Dedifferentiated amniotic fluid mesenchymal stem cell (primary cell): Measurements from ENCODE around the gene AK1.

Source experiments
- DNase-seq: peaks from one replicate; pipeline ENCODE4 v3.0.0-alpha.2; 2016; ENCODE audit errors: extremely low spot score

The AK1 gene, protein sequence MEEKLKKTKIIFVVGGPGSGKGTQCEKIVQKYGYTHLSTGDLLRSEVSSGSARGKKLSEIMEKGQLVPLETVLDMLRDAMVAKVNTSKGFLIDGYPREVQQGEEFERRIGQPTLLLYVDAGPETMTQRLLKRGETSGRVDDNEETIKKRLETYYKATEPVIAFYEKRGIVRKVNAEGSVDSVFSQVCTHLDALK

DNA sequence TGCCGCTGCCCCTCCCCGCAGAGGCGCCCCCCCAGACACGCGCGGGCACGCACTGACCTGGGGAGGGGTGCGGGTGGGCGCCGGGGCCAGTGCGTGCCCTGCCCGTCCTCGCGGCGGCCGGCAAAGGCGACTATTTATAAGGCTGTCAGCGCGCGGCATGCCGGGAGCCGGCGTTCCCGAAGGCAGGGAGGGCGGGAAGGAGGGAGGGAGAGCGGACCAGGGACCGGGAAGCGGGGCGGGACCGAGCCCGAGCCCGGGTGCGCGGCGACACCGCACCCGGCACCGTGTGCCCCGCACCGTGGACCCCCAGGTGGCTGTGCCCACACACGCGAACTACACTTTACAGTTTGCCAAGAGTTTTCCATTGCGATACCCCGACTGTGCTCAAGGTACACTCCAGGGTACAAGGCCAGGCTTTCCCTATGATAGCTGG, at the start of gene AK1:
AK1 (minus strand) TSS at position 110 of the 433 bp plus-strand sequence. CDS start 3,058 bp downstream, outside the sequence.
- peak; percentile 39 for DNase-seq

DNA sequence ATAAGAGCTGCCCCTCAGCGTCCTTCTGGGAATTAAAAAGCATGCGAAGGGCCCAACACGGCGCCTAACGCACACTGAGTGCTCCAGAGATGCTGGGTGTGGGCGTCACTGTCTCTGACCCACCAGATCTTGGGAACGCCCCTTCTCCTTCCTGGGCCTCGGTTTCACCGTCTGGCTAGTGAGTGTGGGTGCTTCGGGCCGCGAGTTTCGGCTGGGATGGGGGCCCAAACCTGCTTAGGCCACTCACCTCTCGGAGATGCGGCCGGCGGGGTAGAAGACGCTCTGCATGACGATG, 49.4 kb upstream of the AK1 start:
- DNase-seq = no peak

DNA sequence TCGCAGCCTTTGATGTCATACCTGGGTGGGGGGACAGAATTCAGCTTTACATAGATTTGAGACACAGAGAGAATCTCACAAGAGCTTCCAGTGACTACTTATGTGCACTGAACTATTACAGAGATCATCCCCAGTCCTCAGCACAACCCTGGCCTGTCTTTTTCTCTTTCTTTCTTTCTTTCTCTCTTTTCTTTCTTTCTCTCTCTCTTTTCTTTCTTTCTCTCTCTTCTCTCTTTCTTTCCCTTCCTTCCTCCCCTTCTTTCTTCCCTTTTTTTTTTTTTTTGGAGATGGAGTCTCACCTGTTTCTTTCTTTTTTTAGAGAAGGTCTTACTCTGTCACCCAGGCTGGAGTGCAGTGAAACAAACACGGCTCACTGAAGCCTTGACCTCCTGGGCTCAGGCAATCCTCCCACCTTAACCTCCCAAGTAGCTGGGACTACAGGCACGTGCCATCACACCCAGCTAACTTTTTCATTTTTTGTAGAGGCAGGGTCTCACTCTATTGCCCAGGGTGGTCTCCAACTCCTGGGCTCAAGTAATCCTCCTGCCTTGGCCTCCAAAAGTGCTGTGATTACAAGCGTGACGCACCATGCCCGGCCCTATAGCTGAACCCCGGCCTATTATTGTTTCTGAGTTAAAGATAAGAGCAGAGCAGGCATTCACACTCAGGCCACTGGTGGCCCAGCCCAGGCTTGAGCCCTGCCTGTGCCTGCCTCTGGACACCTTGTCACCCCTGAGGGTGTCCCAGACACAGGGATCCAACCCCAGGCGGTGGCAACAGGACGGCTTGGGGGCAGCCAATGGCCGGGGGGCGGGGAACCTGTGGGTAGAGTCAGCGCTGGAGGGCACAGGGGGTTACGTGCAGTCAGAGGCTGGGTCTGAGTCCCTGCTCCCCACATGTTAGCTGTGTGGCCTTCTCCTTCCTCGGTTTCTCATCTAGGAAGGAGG, 48.8 kb upstream of the AK1 start:
- no peak for DNase-seq

- no peak for DNase-seq
Observed at GRCh38 chr9:127924736-127925444, 47.4 kb upstream of the AK1 start.

- DNase-seq = peak; percentile 80
Observed at GRCh38 chr9:127923771-127924170, 46.3 kb upstream of the AK1 start.

DNA sequence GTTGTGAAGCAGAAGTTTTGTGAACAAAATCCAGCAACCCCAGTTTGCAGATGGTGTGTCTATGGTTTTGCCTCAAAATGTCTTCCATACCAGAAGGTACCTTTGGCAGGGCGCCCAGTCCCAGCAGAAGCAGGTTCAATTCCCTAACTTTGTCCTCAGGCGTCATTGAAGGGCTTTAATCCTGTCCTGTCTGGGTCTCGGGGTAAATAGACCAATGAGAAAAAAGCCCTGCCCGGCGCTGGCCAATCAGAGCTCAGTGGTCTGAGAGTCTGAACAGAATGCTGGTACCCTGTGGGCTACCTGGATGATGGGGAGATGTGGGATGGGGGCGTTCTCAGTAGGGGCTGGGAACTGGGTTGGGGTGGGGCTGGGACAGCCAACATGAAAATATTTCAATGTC, 45.6 kb upstream of the AK1 start:
- no peak for DNase-seq

DNA sequence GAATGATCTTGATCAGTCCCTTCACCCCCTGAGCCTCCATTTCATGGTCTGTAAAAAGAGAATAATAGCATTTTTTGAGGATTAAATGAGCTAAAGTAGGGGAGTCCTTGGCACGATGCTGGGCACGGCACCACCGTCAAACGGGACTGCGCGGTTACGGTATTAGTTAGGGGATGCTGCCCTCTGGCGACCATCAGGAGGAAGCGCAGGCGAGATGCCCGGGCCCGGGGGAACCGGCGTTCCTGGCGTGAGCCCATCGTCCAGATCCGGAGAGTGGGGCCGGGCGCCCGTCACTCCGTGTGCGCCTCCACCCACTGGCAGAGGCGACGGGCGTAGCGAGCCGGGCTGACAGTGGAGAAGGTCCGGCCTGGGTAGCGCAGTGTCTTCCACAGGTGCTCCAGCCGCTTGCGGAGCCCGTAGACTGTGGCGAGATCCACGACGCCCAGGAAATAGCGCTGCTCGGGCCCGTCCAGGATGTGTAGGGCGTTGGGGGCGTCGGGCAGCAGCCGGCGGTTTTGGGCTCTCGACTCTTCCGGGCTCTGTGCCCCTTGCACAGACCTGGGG, 44.2 kb upstream of the AK1 start:
- no peak for DNase-seq

DNA sequence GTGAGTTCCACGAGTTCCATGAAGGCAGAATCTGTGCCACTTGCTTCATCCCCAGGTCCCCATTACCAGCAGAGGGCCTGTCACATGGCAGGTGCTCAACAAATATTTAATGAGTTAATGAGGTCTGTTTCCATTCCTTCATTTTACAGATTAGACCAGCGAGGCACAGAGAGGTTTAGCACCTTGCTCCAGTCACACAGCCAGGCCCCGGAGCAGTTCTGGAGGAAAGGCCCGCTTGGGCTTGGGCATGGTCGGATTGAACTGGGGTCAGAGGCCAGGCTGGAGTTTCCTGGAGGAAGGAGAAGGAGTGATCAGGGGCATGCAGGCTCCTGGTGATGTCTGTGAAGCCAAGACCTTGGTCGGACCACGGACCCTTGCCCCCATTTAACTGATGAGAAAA, 43.3 kb upstream of the AK1 start:
- no peak for DNase-seq

- DNase-seq = peak; percentile 95
Observed at GRCh38 chr9:127919253-127919815, 41.9 kb upstream of the AK1 start.

- no peak for DNase-seq
Observed at GRCh38 chr9:127918183-127919107, 41.0 kb upstream of the AK1 start.

GRCh38 chr9:127917603-127918002, 40.1 kb upstream of the AK1 start:
- no peak for DNase-seq

DNA sequence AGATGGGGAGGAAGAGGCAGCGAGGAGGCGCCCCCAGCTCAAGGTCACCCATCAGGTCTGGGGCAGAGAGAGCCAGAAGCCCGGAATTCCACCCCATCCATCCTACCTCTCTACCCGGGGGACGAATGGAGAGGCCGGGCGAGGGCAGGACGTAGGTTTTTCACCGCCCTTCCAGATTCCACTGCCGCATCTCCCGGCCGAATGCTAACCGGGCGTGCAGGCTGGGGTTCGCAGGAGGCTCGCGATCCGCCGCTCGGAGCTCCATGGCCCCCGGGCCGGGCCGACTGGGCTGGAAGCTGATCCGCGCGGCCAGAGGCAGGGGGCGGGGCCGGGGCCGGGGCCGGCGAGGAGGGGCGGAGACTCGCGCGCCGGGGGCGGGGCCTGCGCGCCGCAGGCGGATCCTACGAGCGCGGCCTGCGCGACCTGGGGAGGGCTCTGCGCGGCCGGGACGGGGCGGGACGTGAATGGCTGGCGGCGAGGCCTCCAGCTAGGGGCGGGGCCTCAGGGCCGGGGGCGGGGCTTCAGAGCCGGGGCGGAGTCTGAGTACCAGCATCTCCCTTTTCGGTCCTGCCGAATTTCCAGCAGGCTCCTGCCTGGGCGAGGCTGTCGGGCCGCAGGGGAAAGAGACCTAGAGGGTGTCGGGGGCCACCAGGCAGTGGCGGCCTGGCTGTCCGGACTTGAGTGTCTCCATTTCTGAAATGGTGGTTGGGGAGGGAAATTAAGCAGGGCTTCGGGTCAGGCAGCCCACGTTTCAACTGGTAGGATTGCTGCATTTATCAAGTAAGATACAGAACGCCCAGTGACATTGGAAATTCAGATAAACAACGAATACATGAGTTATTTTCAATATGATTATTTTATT, 39.5 kb upstream of the AK1 start, which contains the start of gene ST6GALNAC4:
ST6GALNAC4 (minus strand) TSS at position 322 of the 862 bp plus-strand sequence. CDS start 622 bp downstream, outside the sequence.
- peak; percentile 88 for DNase-seq

- no peak for DNase-seq
Observed at GRCh38 chr9:127915801-127916719, 38.6 kb upstream of the AK1 start.

- DNase-seq = no peak
Observed at GRCh38 chr9:127915325-127915752, 37.9 kb upstream of the AK1 start.

DNA sequence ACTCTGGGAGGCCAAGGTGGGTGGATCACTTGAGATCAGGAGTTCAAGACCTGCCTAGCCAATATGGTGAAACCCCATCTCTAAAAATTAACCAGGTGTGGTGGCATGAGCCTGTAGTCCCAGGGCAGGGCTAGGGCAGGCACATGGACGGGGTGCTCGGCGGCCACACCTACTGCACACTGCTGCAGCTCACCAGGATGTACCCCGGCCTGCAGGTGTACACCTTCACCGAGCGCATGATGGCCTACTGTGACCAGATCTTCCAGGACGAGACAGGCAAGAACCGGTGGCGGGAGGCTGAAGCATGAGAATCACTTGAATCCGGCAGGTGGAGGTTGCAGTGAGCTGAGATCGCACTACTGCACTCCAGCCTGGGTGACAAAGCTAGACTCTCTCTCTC, 36.2 kb upstream of the AK1 start:
- DNase-seq = no peak

DNA sequence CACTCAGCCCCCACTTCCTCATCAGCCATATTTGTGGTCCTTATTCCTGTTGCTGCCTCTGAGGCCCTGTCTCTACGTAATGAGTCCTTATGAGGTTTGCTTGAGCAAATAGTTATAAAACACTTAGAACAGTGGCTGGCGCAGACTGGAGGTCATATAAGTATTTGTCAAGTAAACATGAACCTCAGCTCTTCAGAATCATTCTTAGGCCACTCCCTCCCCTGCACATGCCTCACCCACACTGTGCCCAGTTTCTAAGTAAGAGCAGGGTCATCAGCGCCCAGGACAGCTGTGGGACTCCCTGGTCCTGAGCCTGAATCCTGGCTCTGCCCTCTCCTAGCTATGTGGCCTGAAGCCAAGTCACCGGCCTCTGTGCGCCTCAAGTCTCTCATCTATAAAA, 35.4 kb upstream of the AK1 start:
- DNase-seq = no peak

- DNase-seq = no peak
Observed at GRCh38 chr9:127912296-127912695, 34.8 kb upstream of the AK1 start.

GRCh38 chr9:127910613-127911205, 33.2 kb upstream of the AK1 start:
- no peak for DNase-seq
